NOMO-1 (cell line): Measurements from ENCODE around the gene GNG2.

Source experiments
- DNase-seq, 2 experiments: peaks; one replicate each; lab custom pipeline; 2025; ENCODE audit not compliant: unreplicated experiment in 2 of 2; lab: John Stamatoyannopoulos, UW

GNG2 gene

GRCh38 chr14:52015411-52016030 is 155.1 kb downstream of the GNG2 start:
- DNase-seq: no peak

- no peak for DNase-seq
Observed at GRCh38 chr14:52018252-52018651, 157.8 kb downstream of the GNG2 start.

- DNase-seq: no peak
Observed at GRCh38 chr14:52018970-52019369, 158.6 kb downstream of the GNG2 start.
